ENCODE results near the gene DCPS.

DNA sequence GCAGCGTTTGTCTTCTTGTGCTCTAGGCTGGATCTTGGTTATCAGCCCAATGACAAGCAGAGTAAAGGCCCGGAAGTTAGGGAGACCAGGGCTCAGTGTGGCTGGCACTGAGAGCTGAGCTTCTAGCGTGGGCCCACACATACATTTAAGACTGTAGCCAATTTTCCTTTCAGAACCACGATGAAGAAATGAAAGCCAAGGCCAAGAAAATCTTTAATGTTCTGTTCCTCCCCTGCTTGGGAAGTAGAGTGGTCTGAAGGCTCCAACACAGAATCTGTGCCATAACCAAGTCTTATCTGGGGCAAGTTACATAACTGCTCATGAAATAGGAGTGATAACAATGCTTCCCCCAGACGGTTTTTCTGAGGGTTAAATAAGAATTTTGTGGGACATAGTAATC, 47.0 kb downstream of the DCPS start:
- TF ChIP-seq, protein P1, sequence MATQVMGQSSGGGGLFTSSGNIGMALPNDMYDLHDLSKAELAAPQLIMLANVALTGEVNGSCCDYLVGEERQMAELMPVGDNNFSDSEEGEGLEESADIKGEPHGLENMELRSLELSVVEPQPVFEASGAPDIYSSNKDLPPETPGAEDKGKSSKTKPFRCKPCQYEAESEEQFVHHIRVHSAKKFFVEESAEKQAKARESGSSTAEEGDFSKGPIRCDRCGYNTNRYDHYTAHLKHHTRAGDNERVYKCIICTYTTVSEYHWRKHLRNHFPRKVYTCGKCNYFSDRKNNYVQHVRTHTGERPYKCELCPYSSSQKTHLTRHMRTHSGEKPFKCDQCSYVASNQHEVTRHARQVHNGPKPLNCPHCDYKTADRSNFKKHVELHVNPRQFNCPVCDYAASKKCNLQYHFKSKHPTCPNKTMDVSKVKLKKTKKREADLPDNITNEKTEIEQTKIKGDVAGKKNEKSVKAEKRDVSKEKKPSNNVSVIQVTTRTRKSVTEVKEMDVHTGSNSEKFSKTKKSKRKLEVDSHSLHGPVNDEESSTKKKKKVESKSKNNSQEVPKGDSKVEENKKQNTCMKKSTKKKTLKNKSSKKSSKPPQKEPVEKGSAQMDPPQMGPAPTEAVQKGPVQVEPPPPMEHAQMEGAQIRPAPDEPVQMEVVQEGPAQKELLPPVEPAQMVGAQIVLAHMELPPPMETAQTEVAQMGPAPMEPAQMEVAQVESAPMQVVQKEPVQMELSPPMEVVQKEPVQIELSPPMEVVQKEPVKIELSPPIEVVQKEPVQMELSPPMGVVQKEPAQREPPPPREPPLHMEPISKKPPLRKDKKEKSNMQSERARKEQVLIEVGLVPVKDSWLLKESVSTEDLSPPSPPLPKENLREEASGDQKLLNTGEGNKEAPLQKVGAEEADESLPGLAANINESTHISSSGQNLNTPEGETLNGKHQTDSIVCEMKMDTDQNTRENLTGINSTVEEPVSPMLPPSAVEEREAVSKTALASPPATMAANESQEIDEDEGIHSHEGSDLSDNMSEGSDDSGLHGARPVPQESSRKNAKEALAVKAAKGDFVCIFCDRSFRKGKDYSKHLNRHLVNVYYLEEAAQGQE (IDR thresholded peaks at IDR 0.05; ENCODE audit: insufficient read depth in 1 of 2, low read depth in 2 of 2, low read length in 2 of 2), result no peak
- no peak for TF ChIP-seq TAF1 (IDR thresholded peaks at IDR 0.05; ENCODE audit: borderline replicate concordance, insufficient read depth, low read length)

Data from PFSK-1 (cell line).